ENCODE measurements around the gene ADD3.

Gene ADD3

DNA sequence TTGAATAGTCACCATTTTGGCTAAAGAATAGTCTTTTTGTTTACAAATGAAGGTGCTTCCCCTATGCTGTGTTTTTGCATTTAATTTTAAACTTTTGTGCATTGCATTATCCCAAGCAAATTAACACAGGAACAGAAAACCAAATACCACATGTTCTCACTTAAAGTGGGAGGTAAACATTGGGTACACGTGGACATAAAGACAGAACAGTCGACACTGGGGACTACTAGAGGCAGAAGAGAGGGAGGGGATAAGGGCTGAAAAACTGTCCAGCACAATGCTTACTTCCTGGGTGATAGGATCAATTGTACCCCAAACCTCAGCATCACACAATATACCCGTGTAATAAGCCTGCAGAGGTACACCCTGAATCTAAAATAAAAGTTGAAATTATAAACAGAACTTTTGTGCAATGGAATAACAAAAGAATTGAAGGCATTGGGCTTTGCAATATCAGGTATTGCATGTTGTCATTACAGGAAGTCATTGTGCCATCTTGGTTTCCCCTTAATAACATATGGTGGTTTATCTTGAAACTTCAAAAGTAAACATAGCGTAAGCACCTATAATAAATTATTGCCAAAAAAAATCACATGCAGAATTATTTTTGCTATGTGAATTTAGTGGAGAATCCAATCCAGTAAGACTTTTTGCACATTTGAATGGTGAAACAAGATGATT is 16.1 kb downstream of the ADD3 start:
- Histone ChIP-seq H3K27ac (ENCODE audit: low read length) (no peak overlapping the region), H3K4me3 (ENCODE audit: low read length) (no peak overlapping the region), H3K27me3 (ENCODE audit: control insufficient read depth, insufficient read depth, low read length) (no peaks in the 10 kb centered on the region), H3K9ac (ENCODE audit: low read length) (no peak overlapping the region), H3K36me3 (ENCODE audit: control insufficient read depth, low read depth, low read length) (no peaks in the 10 kb centered on the region), H3K9me3 (ENCODE audit: control insufficient read depth, low read depth, low read length) (no peaks in the 10 kb centered on the region), H3K4me1 (ENCODE audit: control insufficient read depth, low read depth, low read length) (peaks cover 18% of the 10 kb centered on the region)

DNA sequence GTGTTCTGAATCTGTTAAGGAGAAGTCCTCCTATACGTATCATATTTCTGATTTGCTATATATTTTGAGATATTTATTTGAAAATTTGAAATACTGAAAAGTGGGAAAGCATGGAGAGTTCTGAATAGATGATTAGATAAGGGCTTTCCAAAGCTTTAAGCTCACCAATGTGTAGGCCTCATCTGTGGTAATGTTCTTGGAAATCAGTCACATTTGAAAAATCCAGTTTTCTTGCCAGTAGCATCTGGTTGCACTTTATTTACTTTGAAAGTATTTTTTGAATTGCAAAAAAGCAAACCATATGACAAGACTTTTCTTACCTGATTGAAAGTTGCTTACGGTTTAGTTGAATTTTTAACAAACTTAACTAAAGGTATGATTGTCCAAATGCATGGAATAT is 21.7 kb downstream of the ADD3 start:
- Histone ChIP-seq H3K9ac (ENCODE audit: low read length) (no peak overlapping the region), H3K36me3 (ENCODE audit: control insufficient read depth, low read depth, low read length) (no peaks in the 10 kb centered on the region), H3K27me3 (ENCODE audit: control insufficient read depth, insufficient read depth, low read length) (no peaks in the 10 kb centered on the region), H3K4me1 (ENCODE audit: control insufficient read depth, low read depth, low read length) (peaks cover 5% of the 10 kb centered on the region), H3K4me3 (ENCODE audit: low read length) (no peak overlapping the region), H3K27ac (ENCODE audit: low read length) (no peak overlapping the region), H3K9me3 (ENCODE audit: control insufficient read depth, low read depth, low read length) (no peaks in the 10 kb centered on the region)

DNA sequence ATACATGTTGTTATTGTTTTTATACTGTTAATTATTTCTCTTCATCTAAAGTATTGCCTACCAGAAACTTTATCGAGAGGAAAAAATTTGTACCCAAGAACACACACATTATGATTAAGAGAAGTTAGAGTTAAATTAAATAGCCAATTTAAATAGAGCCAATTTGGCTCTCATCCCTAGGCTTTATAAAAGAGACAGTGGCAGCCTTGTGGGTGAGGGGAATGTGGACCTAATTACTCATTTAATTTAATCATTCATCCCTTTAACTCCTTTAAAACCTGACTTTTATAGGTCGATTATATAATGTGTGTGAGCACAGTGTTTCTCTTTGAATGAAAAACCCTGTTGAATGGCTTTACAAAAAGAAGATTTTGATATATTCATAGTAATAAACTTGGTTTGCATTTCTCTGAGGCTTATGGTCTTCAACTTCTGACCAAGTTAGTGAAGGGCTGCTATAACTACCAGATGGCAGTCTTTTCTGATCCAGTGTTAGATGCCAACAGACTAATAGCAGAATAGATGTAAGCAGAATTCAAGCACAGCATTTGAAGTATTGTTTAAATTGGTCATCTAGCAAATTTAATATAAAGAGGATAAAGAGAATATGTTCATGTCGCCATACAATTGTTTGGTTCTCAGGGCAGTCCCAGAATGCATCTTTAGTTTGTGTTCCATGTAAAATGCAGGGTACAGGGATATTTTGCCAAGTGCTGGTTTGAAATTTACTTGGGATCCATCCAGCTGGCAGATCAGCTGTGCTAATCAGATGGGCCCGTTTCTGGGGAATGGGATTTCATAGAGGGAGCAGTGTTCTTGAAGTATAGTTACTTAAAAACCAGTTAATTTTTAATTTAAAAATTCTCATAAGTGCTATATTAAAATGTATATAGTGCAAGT is 25.3 kb downstream of the ADD3 start:
- no peak overlapping the region for H3K9ac ChIP-seq (ENCODE audit: low read length)
- H3K4me3 ChIP-seq (ENCODE audit: low read length), result no peak overlapping the region
- no peak overlapping the region for H3K27ac ChIP-seq (ENCODE audit: low read length)
- no peaks in the 10 kb centered on the region for H3K36me3 ChIP-seq (ENCODE audit: control insufficient read depth, low read depth, low read length)
- no peaks in the 10 kb centered on the region for H3K27me3 ChIP-seq (ENCODE audit: control insufficient read depth, insufficient read depth, low read length)
- H3K4me1 ChIP-seq (ENCODE audit: control insufficient read depth, low read depth, low read length), result peaks cover 5% of the 10 kb centered on the region
- H3K9me3 ChIP-seq (ENCODE audit: control insufficient read depth, low read depth, low read length), result no peaks in the 10 kb centered on the region

DNA sequence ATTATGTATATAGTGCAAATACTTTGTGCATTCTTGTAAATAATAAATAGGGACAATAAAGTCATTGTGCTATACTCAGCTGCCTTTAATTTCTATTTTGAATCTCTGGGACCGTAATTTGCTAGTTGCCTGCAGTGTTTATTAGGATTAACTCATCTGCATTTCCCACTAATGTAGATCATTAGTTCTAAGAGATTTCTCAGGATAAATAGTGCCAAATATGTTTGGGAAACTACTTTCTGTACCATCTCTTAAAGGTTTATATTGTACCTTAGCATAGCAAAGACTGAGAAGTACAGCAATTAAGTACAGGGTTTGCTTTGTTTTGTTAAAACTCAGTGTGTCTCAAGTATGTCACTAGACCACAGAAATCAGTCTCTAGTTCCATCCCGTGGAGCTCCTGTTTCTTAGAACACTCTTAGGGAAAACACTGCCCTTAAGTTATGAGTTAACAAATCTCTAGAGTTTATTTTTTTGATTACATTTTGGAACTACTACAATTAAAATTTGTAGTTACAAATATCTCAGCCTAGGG is 26.0 kb downstream of the ADD3 start:
- H3K9ac ChIP-seq (ENCODE audit: low read length), result no peak overlapping the region
- H3K27ac ChIP-seq (ENCODE audit: low read length), result no peak overlapping the region
- no peaks in the 10 kb centered on the region for H3K36me3 ChIP-seq (ENCODE audit: control insufficient read depth, low read depth, low read length)
- H3K9me3 ChIP-seq (ENCODE audit: control insufficient read depth, low read depth, low read length), result no peaks in the 10 kb centered on the region
- no peaks in the 10 kb centered on the region for H3K27me3 ChIP-seq (ENCODE audit: control insufficient read depth, insufficient read depth, low read length)
- H3K4me3 ChIP-seq (ENCODE audit: low read length), result no peak overlapping the region
- peaks cover 6% of the 10 kb centered on the region for H3K4me1 ChIP-seq (ENCODE audit: control insufficient read depth, low read depth, low read length)

DNA sequence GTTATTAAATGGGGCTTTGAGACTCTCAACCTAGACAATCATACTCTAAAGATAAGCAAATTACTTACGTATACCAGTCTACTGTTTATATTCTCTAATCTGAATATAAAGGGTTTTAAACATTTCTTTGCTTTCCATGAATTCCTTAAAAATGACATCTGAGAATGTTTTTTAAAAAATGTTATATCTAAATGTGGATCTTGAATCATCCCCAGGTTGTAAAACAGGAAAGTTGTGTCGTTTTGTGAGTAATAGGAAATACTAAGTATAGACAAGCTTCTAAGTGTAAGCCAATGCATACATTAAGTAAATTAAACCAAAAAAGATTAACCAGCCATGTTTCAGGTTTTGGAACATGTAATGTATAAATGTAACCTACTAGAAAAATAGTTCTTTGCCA is 26.8 kb downstream of the ADD3 start:
- no peaks in the 10 kb centered on the region for H3K9me3 ChIP-seq (ENCODE audit: control insufficient read depth, low read depth, low read length)
- H3K27ac ChIP-seq (ENCODE audit: low read length), result no peak overlapping the region
- H3K36me3 ChIP-seq (ENCODE audit: control insufficient read depth, low read depth, low read length), result no peaks in the 10 kb centered on the region
- no peaks in the 10 kb centered on the region for H3K27me3 ChIP-seq (ENCODE audit: control insufficient read depth, insufficient read depth, low read length)
- no peak overlapping the region for H3K9ac ChIP-seq (ENCODE audit: low read length)
- peaks cover 11% of the 10 kb centered on the region for H3K4me1 ChIP-seq (ENCODE audit: control insufficient read depth, low read depth, low read length)
- no peak overlapping the region for H3K4me3 ChIP-seq (ENCODE audit: low read length)

DNA sequence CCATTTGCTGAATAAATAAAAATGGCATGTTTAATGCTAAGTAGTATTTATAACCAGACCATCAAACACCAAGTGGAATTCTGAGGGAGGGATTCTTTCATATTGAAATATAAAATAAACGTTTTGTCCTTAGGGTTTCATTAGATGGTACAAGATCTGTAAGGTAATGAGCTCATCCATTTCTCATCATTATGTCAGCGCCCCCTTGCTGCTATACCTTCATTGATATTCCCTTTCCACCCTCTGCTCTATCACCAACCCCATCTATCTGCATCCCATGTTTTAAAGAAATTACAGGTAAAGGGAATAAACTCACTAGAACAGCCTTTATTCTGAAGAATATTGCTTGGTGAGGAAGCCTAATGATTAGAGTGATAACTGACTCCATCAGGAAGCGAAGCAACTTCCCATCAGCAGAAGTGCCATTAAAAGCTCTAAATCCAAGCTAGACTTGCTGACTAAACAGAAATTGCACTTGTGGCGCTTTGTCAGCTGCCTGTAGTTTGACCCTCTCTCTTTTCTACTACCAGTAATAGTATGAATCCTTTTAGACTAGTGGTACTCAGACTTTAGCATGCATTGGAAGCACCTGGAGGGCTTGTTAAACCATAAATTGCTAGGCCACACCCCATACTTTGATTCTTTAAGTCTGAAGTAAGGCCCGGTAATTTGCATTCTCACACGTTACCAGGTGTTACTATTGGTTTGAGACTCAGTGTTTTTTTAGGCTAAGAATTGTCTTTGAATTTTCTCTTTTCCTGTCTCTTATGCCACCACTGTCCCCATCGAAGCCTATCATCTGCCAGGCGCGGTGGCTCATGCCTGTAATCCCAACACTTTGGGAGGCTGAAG is 27.5 kb downstream of the ADD3 start:
- Histone ChIP-seq H3K27ac (ENCODE audit: low read length) (no peak overlapping the region), H3K9ac (ENCODE audit: low read length) (no peak overlapping the region), H3K4me1 (ENCODE audit: control insufficient read depth, low read depth, low read length) (peaks cover 11% of the 10 kb centered on the region), H3K36me3 (ENCODE audit: control insufficient read depth, low read depth, low read length) (no peaks in the 10 kb centered on the region), H3K27me3 (ENCODE audit: control insufficient read depth, insufficient read depth, low read length) (no peaks in the 10 kb centered on the region), H3K4me3 (ENCODE audit: low read length) (no peak overlapping the region), H3K9me3 (ENCODE audit: control insufficient read depth, low read depth, low read length) (no peaks in the 10 kb centered on the region)

DNA sequence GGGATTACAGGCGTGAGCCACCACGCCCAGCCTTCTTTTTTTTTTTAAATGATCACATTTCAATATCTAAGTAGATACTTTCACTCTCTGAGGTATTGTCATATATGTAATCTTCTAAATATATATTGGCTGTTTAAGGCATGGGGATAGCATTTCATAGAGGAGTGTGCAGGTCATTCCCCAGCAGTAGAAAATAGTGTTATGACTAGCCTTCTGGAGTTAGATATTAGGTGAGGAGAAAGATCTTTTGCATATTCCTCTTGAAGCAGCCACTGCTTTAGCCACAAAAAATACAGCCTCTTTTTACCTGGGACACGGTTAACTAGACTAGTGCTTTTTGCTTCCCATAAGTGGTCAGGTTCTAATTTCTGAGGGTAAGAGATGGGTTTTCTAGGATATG is 28.9 kb downstream of the ADD3 start:
- H3K9me3 ChIP-seq (ENCODE audit: control insufficient read depth, low read depth, low read length), result no peaks in the 10 kb centered on the region
- H3K4me1 ChIP-seq (ENCODE audit: control insufficient read depth, low read depth, low read length), result peaks cover 11% of the 10 kb centered on the region
- no peak overlapping the region for H3K27ac ChIP-seq (ENCODE audit: low read length)
- H3K27me3 ChIP-seq (ENCODE audit: control insufficient read depth, insufficient read depth, low read length), result no peaks in the 10 kb centered on the region
- H3K4me3 ChIP-seq (ENCODE audit: low read length), result no peak overlapping the region
- H3K36me3 ChIP-seq (ENCODE audit: control insufficient read depth, low read depth, low read length), result no peaks in the 10 kb centered on the region
- H3K9ac ChIP-seq (ENCODE audit: low read length), result no peak overlapping the region

DNA sequence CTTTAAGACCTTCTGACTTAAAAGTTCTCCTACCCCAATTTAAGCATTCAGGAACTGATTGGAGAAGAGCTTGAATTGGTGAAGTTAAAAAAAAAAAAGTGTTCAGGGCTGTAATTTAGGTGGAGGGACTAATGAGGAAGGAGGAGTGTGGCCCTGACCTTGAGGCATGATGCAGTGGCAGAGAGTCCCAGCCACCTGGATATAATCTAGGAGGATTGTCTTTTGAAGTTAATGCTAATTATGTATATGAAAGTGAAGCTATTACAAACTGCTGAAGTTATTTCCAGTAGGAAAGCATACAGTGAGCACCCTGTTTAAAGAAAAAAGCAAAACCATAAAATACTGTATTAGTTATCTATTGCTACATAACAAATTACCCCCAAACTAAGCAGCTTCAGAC is 31.5 kb downstream of the ADD3 start:
- Histone ChIP-seq H3K4me3 (ENCODE audit: low read length) (no peak overlapping the region), H3K9ac (ENCODE audit: low read length) (no peak overlapping the region), H3K27ac (ENCODE audit: low read length) (no peak overlapping the region), H3K27me3 (ENCODE audit: control insufficient read depth, insufficient read depth, low read length) (no peaks in the 10 kb centered on the region), H3K36me3 (ENCODE audit: control insufficient read depth, low read depth, low read length) (no peaks in the 10 kb centered on the region), H3K4me1 (ENCODE audit: control insufficient read depth, low read depth, low read length) (peaks cover 6% of the 10 kb centered on the region), H3K9me3 (ENCODE audit: control insufficient read depth, low read depth, low read length) (no peaks in the 10 kb centered on the region)

DNA sequence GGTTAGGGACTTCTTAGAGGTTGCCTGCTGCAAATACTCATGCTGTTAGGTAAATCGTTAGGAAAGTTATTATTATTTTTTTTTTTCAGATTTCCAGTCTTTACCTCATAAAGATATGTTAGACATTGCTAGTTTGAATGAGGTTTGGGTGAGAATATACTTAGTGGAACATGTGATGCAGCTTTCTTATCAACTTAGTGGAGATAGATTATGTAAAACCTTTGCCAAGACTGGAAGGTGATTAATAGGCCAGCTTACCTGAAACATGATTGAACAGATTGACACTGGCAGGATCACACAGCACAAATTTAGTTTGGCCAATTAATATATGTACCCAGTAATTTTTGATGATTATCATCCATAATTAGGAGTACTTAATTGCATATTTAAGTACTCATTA is 32.3 kb downstream of the ADD3 start:
- no peaks in the 10 kb centered on the region for H3K36me3 ChIP-seq (ENCODE audit: control insufficient read depth, low read depth, low read length)
- no peak overlapping the region for H3K4me3 ChIP-seq (ENCODE audit: low read length)
- peaks cover 6% of the 10 kb centered on the region for H3K4me1 ChIP-seq (ENCODE audit: control insufficient read depth, low read depth, low read length)
- H3K9me3 ChIP-seq (ENCODE audit: control insufficient read depth, low read depth, low read length), result no peaks in the 10 kb centered on the region
- no peak overlapping the region for H3K9ac ChIP-seq (ENCODE audit: low read length)
- H3K27ac ChIP-seq (ENCODE audit: low read length), result no peak overlapping the region
- no peaks in the 10 kb centered on the region for H3K27me3 ChIP-seq (ENCODE audit: control insufficient read depth, insufficient read depth, low read length)

DNA sequence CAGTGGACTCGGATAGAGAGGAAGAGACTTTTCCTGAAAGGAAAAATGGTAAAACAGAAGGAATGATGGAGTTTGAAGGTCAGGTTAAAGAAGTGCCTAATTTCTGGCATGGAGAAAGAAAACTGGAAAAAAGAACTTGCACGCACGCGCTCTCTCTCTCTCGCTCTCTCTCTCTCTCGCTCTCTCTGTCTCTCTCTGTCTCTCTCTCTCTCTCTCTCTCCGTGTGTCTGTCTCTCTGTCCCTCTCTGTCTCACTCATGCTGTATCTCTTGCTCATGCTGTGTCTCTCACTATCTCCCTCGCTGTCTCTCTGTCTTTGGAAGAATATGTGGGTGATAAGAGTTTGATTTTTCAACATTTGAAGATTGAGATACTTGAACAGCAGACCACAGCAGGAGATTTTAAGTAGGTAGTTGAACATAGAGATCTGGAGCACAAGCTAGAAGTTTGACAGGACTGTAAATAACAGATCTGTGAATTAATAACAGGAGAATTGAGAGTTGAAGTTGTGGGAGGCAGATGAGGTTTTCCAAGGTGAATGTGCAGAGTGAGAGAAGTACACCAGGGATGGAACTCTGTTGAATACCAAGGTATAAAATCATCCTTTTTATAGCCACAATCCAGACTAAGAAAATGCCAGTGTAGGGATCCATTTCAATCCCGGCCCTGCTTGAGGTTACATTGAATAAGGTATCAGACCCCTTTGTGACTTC is 33.1 kb downstream of the ADD3 start:
- Histone ChIP-seq H3K4me3 (ENCODE audit: low read length) (no peak overlapping the region), H3K9ac (ENCODE audit: low read length) (no peak overlapping the region), H3K9me3 (ENCODE audit: control insufficient read depth, low read depth, low read length) (no peaks in the 10 kb centered on the region), H3K27me3 (ENCODE audit: control insufficient read depth, insufficient read depth, low read length) (no peaks in the 10 kb centered on the region), H3K4me1 (ENCODE audit: control insufficient read depth, low read depth, low read length) (peaks cover 6% of the 10 kb centered on the region), H3K36me3 (ENCODE audit: control insufficient read depth, low read depth, low read length) (no peaks in the 10 kb centered on the region), H3K27ac (ENCODE audit: low read length) (no peak overlapping the region)

DNA sequence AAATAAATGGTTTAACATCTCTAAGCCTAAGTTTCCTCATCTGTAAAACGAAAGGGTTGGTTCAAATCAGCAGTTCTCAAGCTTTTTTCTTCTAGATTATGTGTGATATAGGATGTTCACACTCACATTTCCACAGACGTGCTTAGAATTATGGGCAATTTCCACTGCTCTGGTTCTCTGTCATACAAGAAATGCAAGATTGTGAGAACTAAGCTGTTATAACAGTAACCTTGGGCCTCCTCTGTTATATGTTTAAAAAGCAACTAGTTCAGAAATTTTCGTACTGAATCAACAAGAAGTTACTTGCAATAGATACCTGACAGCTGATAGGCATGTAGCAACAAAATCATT is 33.7 kb downstream of the ADD3 start:
- H3K27ac ChIP-seq (ENCODE audit: low read length), result no peak overlapping the region
- no peaks in the 10 kb centered on the region for H3K9me3 ChIP-seq (ENCODE audit: control insufficient read depth, low read depth, low read length)
- H3K36me3 ChIP-seq (ENCODE audit: control insufficient read depth, low read depth, low read length), result no peaks in the 10 kb centered on the region
- H3K9ac ChIP-seq (ENCODE audit: low read length), result no peak overlapping the region
- peaks cover 6% of the 10 kb centered on the region for H3K4me1 ChIP-seq (ENCODE audit: control insufficient read depth, low read depth, low read length)
- no peaks in the 10 kb centered on the region for H3K27me3 ChIP-seq (ENCODE audit: control insufficient read depth, insufficient read depth, low read length)
- H3K4me3 ChIP-seq (ENCODE audit: low read length), result no peak overlapping the region
